Osteoblast (primary cell): ENCODE data around the gene TINAG. TPM values are rescaled to one million over a fixed set of nuclear protein-coding genes. Genes with fewer than 3 reads are reported as not detected.
A peak's percentile ranks its signal among the peaks of the same experiment; 100 is the strongest.

ENCODE experiments used
- DNase-seq: peaks from one replicate; pipeline ENCODE4 v3.0.0; 2011; ENCODE audit warnings: low spot score, mixed read lengths; ENCODE audit not compliant: insufficient read length; ENCODE audit errors: missing footprints
- H2AFZ ChIP-seq: 2 replicates; pipeline ENCODE4 v1.6.0; 2011; ENCODE audit warnings: mild to moderate bottlenecking, low read length
- H3K27ac ChIP-seq: 2 replicates; pipeline ENCODE4 v1.5.1; 2011; ENCODE audit warnings: mild to moderate bottlenecking, low read depth, low read length, moderate library complexity
- H3K27me3 ChIP-seq: 2 replicates; pipeline ENCODE4 v1.6.0; 2012; ENCODE audit warnings: mild to moderate bottlenecking, control low read depth, inconsistent platforms, low read length, moderate library complexity; ENCODE audit not compliant: insufficient read depth
- H3K36me3 ChIP-seq: 2 replicates; pipeline ENCODE4 v1.5.1; 2011; ENCODE audit warnings: mild to moderate bottlenecking, low read length, control low read depth, moderate library complexity; ENCODE audit not compliant: insufficient read depth
- H3K4me1 ChIP-seq: 2 replicates; pipeline ENCODE4 v1.5.1; 2011; ENCODE audit warnings: mild to moderate bottlenecking, low read length, control low read depth, moderate library complexity; ENCODE audit not compliant: insufficient read depth
- H3K4me2 ChIP-seq: 2 replicates; pipeline ENCODE4 v1.6.0; 2011; ENCODE audit warnings: mild to moderate bottlenecking, low read length; ENCODE audit not compliant: insufficient read depth
- H3K4me3 ChIP-seq: fragments of 200-600 bp; sonication (generic); 3 replicates; pipeline ENCODE4 v1.5.1; 2012; ENCODE audit warnings: mild to moderate bottlenecking, low read length, inconsistent platforms; ENCODE audit not compliant: insufficient read depth
- H3K79me2 ChIP-seq: 2 replicates; pipeline ENCODE4 v1.6.0; 2012; ENCODE audit warnings: mild to moderate bottlenecking, low read length, control low read depth, inconsistent platforms; ENCODE audit not compliant: insufficient read depth
- H3K9me3 ChIP-seq: 2 replicates; pipeline ENCODE4 v1.5.1; 2011; ENCODE audit warnings: low read depth, low read length, control low read depth
- H4K20me1 ChIP-seq: 2 replicates; pipeline ENCODE4 v1.6.0; 2012; ENCODE audit warnings: mild to moderate bottlenecking, low read length, control low read depth; ENCODE audit not compliant: insufficient read depth
- total RNA-seq: library from RNA; depleted of rRNA; stranded (reverse); fragments of >200 nt; gene quantifications from 2 replicates; pipeline ENCODE4 v1.2.3, GENCODE V29; 2012
- TF ChIP-seq, protein P1 (sequence below): IDR thresholded peaks from 2 replicates; pipeline ENCODE4 v1.5.1; 2011; ENCODE audit warnings: mild to moderate bottlenecking, low read depth, low read length, moderate library complexity; ENCODE audit errors: extremely low read depth

Gene TINAG
- total RNA-seq, 1 donor, result not detected

DNA sequence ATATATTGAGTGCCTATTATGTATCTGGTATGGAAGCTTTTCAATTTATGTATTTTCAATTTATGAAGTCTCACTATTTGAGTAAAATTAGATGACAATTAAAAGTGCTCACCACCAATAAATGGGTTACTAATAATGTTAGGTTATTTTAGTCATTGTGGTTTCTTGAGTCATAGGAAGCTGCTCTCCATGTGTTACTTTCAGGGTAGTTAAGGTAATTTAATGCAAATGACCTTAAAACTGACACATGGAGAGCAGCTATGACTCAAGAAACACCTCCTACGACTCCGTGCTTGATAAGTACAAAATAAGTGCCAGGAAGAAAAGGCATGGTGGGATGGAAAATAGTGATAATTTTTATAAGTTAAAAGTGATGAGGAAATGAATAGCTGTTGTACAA is 16.5 kb upstream of the TINAG start:
- no peak overlapping the region for H3K4me2 ChIP-seq
- no peak overlapping the region for H3K4me3 ChIP-seq
- no peaks in the 10 kb centered on the region for H4K20me1 ChIP-seq
- H3K9me3 ChIP-seq, result no peaks in the 10 kb centered on the region
- peak overlapping the region; percentile 42 for H3K27ac ChIP-seq
- TF ChIP-seq, protein P1, sequence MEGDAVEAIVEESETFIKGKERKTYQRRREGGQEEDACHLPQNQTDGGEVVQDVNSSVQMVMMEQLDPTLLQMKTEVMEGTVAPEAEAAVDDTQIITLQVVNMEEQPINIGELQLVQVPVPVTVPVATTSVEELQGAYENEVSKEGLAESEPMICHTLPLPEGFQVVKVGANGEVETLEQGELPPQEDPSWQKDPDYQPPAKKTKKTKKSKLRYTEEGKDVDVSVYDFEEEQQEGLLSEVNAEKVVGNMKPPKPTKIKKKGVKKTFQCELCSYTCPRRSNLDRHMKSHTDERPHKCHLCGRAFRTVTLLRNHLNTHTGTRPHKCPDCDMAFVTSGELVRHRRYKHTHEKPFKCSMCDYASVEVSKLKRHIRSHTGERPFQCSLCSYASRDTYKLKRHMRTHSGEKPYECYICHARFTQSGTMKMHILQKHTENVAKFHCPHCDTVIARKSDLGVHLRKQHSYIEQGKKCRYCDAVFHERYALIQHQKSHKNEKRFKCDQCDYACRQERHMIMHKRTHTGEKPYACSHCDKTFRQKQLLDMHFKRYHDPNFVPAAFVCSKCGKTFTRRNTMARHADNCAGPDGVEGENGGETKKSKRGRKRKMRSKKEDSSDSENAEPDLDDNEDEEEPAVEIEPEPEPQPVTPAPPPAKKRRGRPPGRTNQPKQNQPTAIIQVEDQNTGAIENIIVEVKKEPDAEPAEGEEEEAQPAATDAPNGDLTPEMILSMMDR, result no peak
- H3K4me1 ChIP-seq, result peaks cover 21% of the 10 kb centered on the region
- no peaks in the 10 kb centered on the region for H3K27me3 ChIP-seq
- H3K79me2 ChIP-seq, result no peaks in the 10 kb centered on the region
- H3K36me3 ChIP-seq, result no peaks in the 10 kb centered on the region
- H2AFZ ChIP-seq, result no peak overlapping the region
- no peak for DNase-seq

DNA sequence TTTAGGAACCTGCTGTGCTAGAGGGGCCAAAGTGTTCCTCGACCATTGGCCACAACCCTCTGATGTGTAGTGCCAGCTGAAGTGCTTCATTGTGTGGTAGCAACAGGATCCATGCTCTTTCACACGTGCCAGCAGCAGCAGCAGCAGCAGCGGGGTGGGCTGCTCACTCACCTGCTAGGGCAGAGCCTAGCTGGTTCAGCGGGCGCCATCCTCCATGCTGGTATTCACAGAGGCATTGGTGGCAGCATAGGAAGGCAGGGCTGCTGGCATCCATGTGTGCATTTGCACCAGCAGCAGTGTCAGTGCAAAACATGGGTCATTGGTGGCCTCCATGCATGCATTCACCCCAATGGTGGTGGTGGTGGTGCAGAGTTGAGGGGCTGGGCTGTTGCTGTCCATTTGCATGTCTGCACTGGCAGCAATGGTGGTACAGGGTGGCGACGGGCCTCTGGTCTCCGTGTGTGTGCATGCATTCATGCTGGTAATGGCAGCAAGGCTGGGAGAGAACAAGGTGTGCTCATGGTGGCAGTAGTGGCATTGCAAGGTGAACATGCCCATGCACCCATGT is 13.2 kb upstream of the TINAG start:
- no peaks in the 10 kb centered on the region for H4K20me1 ChIP-seq
- peaks cover 21% of the 10 kb centered on the region for H3K4me1 ChIP-seq
- no peaks in the 10 kb centered on the region for H3K27me3 ChIP-seq
- TF ChIP-seq, protein P1, result no peak
- no peak overlapping the region for H3K4me3 ChIP-seq
- DNase-seq, result no peak
- no peaks in the 10 kb centered on the region for H3K79me2 ChIP-seq
- H3K9me3 ChIP-seq, result no peaks in the 10 kb centered on the region
- H3K36me3 ChIP-seq, result no peaks in the 10 kb centered on the region
- no peak overlapping the region for H3K27ac ChIP-seq
- H3K4me2 ChIP-seq, result no peak overlapping the region
- no peak overlapping the region for H2AFZ ChIP-seq

DNA sequence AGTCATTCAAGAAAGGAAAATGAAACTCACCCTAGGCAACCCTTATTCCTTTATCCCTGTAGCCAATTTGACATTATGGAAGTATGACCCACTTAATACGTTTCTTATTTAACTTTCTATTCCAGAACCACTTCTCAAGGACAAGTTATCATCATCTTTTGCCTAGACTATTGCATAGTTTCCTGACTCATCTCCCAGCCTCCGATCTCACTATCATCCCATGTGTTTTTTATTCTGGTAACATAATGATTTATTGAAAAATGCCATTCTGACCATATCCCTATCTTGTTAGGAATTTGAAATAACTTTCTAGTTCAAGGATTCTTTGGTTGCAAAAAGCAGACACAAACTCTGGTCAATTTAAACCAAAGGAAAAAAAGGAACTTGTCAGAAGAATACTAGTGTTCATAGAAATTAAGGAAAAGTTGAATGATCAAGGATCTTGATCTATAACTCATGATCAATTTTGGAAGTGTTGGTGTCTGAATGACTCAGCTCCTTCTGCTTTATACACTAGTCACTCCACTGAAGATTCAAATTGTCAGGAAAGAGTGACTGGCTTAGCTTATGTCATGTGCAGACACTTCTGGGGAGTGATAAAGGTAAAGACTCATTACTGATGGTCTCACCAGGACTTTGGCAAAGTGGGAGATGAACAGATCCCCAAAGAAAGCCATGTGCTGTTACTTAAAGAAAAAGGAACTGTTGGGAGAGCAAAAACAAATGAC is 8.5 kb upstream of the TINAG start:
- H3K79me2 ChIP-seq, result no peaks in the 10 kb centered on the region
- H3K9me3 ChIP-seq, result no peaks in the 10 kb centered on the region
- H3K36me3 ChIP-seq, result no peaks in the 10 kb centered on the region
- DNase-seq, result no peak
- H3K4me2 ChIP-seq, result no peak overlapping the region
- H3K4me3 ChIP-seq, result no peak overlapping the region
- H3K4me1 ChIP-seq, result no peaks in the 10 kb centered on the region
- no peaks in the 10 kb centered on the region for H4K20me1 ChIP-seq
- no peak overlapping the region for H3K27ac ChIP-seq
- H3K27me3 ChIP-seq, result no peaks in the 10 kb centered on the region
- TF ChIP-seq, protein P1, result no peak
- no peak overlapping the region for H2AFZ ChIP-seq

DNA sequence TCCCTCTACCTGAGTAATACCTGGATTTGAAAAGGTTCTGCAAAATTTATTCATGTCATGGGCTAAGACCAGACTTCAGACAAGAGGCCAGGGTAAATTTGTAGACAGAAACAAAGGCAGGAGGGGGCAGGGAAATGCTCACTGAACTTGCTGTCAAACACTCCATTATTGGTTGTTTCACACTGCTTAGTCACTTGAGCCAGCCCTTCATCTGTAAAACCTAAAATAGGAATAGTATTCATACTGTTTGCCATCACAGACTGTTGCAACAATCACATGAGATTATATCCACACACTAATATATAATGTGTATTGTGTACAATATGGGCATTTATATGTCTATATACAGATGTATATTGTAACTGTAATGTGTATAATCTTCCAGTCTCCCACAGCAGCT is 6.5 kb upstream of the TINAG start:
- no peaks in the 10 kb centered on the region for H3K36me3 ChIP-seq
- H3K4me2 ChIP-seq, result no peak overlapping the region
- H3K79me2 ChIP-seq, result no peaks in the 10 kb centered on the region
- no peaks in the 10 kb centered on the region for H4K20me1 ChIP-seq
- no peak overlapping the region for H2AFZ ChIP-seq
- H3K27ac ChIP-seq, result no peak overlapping the region
- DNase-seq, result no peak
- H3K9me3 ChIP-seq, result no peaks in the 10 kb centered on the region
- no peaks in the 10 kb centered on the region for H3K4me1 ChIP-seq
- TF ChIP-seq, protein P1, result no peak
- no peaks in the 10 kb centered on the region for H3K27me3 ChIP-seq
- H3K4me3 ChIP-seq, result no peak overlapping the region
